Measurements from ENCODE around the gene MTIF3.

Gene MTIF3

DNA sequence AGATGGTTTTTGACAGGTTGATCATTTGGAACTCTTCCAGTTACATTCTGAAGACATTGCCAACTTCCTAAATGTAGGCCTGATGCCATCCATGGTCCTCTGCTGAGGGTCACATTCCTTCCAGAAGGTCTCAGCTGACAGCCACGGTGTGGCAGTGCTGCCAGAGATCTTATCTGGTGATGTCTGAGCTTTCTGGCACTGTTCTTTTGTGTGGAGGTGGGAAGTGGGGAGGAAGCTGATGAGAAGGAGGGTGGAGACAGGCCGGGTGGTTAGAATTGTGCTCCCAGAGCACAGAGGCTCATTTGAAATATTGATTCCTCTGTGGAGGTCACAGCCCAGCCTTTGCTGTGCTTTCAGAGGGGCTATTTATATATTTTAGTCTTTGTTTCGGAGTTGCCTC, 16.1 kb upstream of the MTIF3 start:
- TF ChIP-seq FOXP2 (optimal IDR thresholded peaks at IDR 0.05; ENCODE audit: control extremely low read depth, extremely low read length, insufficient read depth) (no peak), POLR2AphosphoS5 (IDR thresholded peaks at IDR 0.05; ENCODE audit: borderline replicate concordance, low read depth, low read length) (no peak), EZH2 (IDR thresholded peaks at IDR 0.05) (no peak)
- Histone ChIP-seq H3K4me3 (no peak overlapping the region), H3K36me3 (ENCODE audit: insufficient read depth, low read length) (no peaks in the 10 kb centered on the region), H3K9me3 (ENCODE audit: low read depth, low read length) (no peaks in the 10 kb centered on the region), H3K27ac (no peak overlapping the region), H3K9ac (ENCODE audit: insufficient read length) (no peak overlapping the region)
- DNase-seq (ENCODE audit: low read depth, low spot score): no peak

GRCh38 chr13:27465611-27466010, 15.2 kb upstream of the MTIF3 start:
- Histone ChIP-seq H3K36me3 (ENCODE audit: insufficient read depth, low read length) (no peaks in the 10 kb centered on the region), H3K9me3 (ENCODE audit: low read depth, low read length) (no peaks in the 10 kb centered on the region), H3K27ac (no peak overlapping the region), H3K4me3 (no peak overlapping the region), H3K9ac (ENCODE audit: insufficient read length) (no peak overlapping the region)
- TF ChIP-seq EZH2 (IDR thresholded peaks at IDR 0.05): no peak
- no peak for DNase-seq (ENCODE audit: low read depth, low spot score)

DNA sequence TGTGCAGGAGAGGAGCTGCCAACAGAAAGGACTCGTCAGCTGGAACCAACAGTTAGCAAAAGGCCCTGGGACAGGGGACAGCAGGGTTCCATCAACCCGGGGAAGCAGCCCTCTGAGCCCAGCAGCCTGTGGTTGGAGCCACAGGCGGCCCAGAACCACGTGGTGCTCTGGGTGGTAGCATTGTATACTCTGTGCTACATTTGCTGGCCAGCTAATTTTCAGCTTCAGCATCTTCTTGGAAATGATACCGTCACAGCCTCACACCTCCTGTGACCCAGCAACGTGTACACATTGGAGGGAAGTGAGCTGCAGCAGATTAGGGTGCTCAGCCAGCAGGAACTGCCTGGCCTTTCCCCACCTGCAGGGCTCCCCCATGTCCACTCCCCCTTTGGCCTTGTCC, 13.1 kb upstream of the MTIF3 start:
- TF ChIP-seq POLR2AphosphoS5 (IDR thresholded peaks at IDR 0.05; ENCODE audit: borderline replicate concordance, low read depth, low read length) (no peak), EZH2 (IDR thresholded peaks at IDR 0.05) (no peak), FOXP2 (optimal IDR thresholded peaks at IDR 0.05; ENCODE audit: control extremely low read depth, extremely low read length, insufficient read depth) (no peak)

DNA sequence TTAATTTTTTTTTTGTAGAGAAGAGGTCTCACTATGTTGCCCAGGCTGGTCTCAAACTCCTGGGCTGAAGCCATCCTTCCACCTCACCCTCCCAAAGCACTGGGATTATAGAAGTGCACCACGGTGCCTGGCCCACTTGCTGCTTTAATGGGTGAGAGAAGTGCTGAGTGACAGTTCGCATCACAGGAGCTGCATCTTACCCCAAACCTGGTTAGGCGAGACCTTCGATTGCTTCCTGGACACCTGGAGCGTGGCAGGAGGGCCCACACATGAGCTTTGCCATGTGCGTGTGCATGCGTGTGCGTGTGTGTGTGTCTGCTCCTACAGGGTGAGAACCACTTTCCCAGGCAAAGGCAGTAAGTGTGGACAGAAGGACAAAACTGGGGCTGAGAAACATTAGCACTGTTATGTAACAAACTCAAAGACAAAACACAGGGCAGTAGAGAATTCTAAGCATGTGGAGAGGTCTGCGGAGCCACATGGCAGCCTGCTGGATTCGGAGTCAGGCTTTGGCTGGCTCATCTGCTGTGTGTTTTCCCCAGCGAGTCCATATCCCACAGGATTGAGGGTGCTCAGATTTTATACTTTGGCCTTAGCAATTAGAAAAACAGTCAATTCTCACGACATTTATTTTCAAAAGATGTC, 11.7 kb upstream of the MTIF3 start:
- DNase-seq (ENCODE audit: low read depth, low spot score): no peak
- no peaks in the 10 kb centered on the region for H3K36me3 ChIP-seq (ENCODE audit: insufficient read depth, low read length)
- TF ChIP-seq EZH2 (IDR thresholded peaks at IDR 0.05) (no peak), FOXP2 (optimal IDR thresholded peaks at IDR 0.05; ENCODE audit: control extremely low read depth, extremely low read length, insufficient read depth) (no peak), POLR2AphosphoS5 (IDR thresholded peaks at IDR 0.05; ENCODE audit: borderline replicate concordance, low read depth, low read length) (no peak)
- no peak overlapping the region for H3K9ac ChIP-seq (ENCODE audit: insufficient read length)
- H3K27ac ChIP-seq: no peak overlapping the region
- H3K9me3 ChIP-seq (ENCODE audit: low read depth, low read length): no peaks in the 10 kb centered on the region
- no peak overlapping the region for H3K4me3 ChIP-seq

More for the DNA sequence above, 13.1 kb upstream of the MTIF3 start:
- H3K9ac ChIP-seq (ENCODE audit: insufficient read length): no peak overlapping the region
- H3K27ac ChIP-seq: no peak overlapping the region
- DNase-seq (ENCODE audit: low read depth, low spot score): no peak
- H3K9me3 ChIP-seq (ENCODE audit: low read depth, low read length): no peaks in the 10 kb centered on the region
- no peak overlapping the region for H3K4me3 ChIP-seq
- H3K36me3 ChIP-seq (ENCODE audit: insufficient read depth, low read length): no peaks in the 10 kb centered on the region

GRCh38 chr13:27455331-27455855, 5.0 kb upstream of the MTIF3 start:
- Histone ChIP-seq H3K27ac (no peak overlapping the region), H3K4me3 (no peak overlapping the region), H3K36me3 (ENCODE audit: insufficient read depth, low read length) (no peaks in the 10 kb centered on the region), H3K9me3 (ENCODE audit: low read depth, low read length) (no peaks in the 10 kb centered on the region), H3K9ac (ENCODE audit: insufficient read length) (no peak overlapping the region)
- TF ChIP-seq EZH2 (IDR thresholded peaks at IDR 0.05) (no peak), FOXP2 (optimal IDR thresholded peaks at IDR 0.05; ENCODE audit: control extremely low read depth, extremely low read length, insufficient read depth) (no peak), POLR2AphosphoS5 (IDR thresholded peaks at IDR 0.05; ENCODE audit: borderline replicate concordance, low read depth, low read length) (no peak)
- DNase-seq (ENCODE audit: low read depth, low spot score): no peak

GRCh38 chr13:27450921-27451471, 632 bp upstream of the MTIF3 start:
- Histone ChIP-seq H3K9me3 (ENCODE audit: low read depth, low read length) (no peaks in the 10 kb centered on the region), H3K9ac (ENCODE audit: insufficient read length) (peak overlapping the region; percentile 91), H3K36me3 (ENCODE audit: insufficient read depth, low read length) (no peaks in the 10 kb centered on the region), H3K4me3 (peak overlapping the region; percentile 94), H3K27ac (peak overlapping the region; percentile 97)
- DNase-seq (ENCODE audit: low read depth, low spot score): no peak
- TF ChIP-seq FOXP2 (optimal IDR thresholded peaks at IDR 0.05; ENCODE audit: control extremely low read depth, extremely low read length, insufficient read depth): no peak

- peak overlapping the region; percentile 97 for H3K27ac ChIP-seq
- TF ChIP-seq FOXP2 (optimal IDR thresholded peaks at IDR 0.05; ENCODE audit: control extremely low read depth, extremely low read length, insufficient read depth): no peak
- TF ChIP-seq EZH2 (IDR thresholded peaks at IDR 0.05): no peak
- no peak for TF ChIP-seq POLR2AphosphoS5 (IDR thresholded peaks at IDR 0.05; ENCODE audit: borderline replicate concordance, low read depth, low read length)
- H3K36me3 ChIP-seq (ENCODE audit: insufficient read depth, low read length): no peaks in the 10 kb centered on the region
- peak overlapping the region; percentile 94 for H3K4me3 ChIP-seq
- DNase-seq (ENCODE audit: low read depth, low spot score): no peak
- H3K9ac ChIP-seq (ENCODE audit: insufficient read length): peak overlapping the region; percentile 91
- no peaks in the 10 kb centered on the region for H3K9me3 ChIP-seq (ENCODE audit: low read depth, low read length)
Measured at GRCh38 chr13:27449081-27449603, 1.2 kb downstream of the MTIF3 start.

- TF ChIP-seq FOXP2 (optimal IDR thresholded peaks at IDR 0.05; ENCODE audit: control extremely low read depth, extremely low read length, insufficient read depth) (no peak), EZH2 (IDR thresholded peaks at IDR 0.05) (no peak), POLR2AphosphoS5 (IDR thresholded peaks at IDR 0.05; ENCODE audit: borderline replicate concordance, low read depth, low read length) (no peak)
- H3K27ac ChIP-seq: peak overlapping the region; percentile 76
- H3K4me3 ChIP-seq: peak overlapping the region; percentile 14; the same call in 1 of the 2 replicates
- no peak overlapping the region for H3K9ac ChIP-seq (ENCODE audit: insufficient read length)
- H3K9me3 ChIP-seq (ENCODE audit: low read depth, low read length): no peaks in the 10 kb centered on the region
- H3K36me3 ChIP-seq (ENCODE audit: insufficient read depth, low read length): no peaks in the 10 kb centered on the region
- DNase-seq (ENCODE audit: low read depth, low spot score): no peak
Measured at GRCh38 chr13:27448308-27448707, 2.1 kb downstream of the MTIF3 start.

Data from SK-N-MC (cell line).